ENCODE measurements around the gene MARCHF2. TPM values are rescaled to one million over a fixed set of nuclear protein-coding genes. Genes with fewer than 3 reads are reported as not detected.
"Not testable (repeated sequence)": the region's sequence is repeated elsewhere in the genome, so short reads cannot be mapped to it uniquely, and the experiment has no call there.

The MARCHF2 gene
- total RNA-seq, 1 experiment from 2014 or later, result 58.7 TPM

GRCh38 chr19:8430650-8431049 lies 17.5 kb downstream of the MARCHF2 start:
- intact Hi-C loops (cut with micrococcal nuclease), result no loop called here
- Histone ChIP-seq H4K20me1 (ENCODE audit: low read length) (no peaks in the 10 kb centered on the region), H3K79me2 (ENCODE audit: low read length) (no peaks in the 10 kb centered on the region), H3K4me2 (ENCODE audit: low read length) (no peak overlapping the region), H3K27ac (ENCODE audit: low read length) (no peak overlapping the region), H3F3A (ENCODE audit: low read length, unreplicated experiment) (no peaks in the 10 kb centered on the region), H3K9me2 (replicated peaks; ENCODE audit: low read length) (no peaks in the 10 kb centered on the region), H3K4me3 (ENCODE audit: low read length) (no peak overlapping the region), H3K27me3 (ENCODE audit: low read length) (no peaks in the 10 kb centered on the region), H3K9me3 (ENCODE audit: low read length) (no peaks in the 10 kb centered on the region), H3K4me1 (ENCODE audit: insufficient read depth, low read length) (no peaks in the 10 kb centered on the region), H2AFZ (ENCODE audit: low read length) (no peak overlapping the region), H3K9ac (ENCODE audit: low read length) (no peak overlapping the region), H3K36me3 (ENCODE audit: low read depth, low read length) (no peaks in the 10 kb centered on the region; the same call in 1 of the 2 replicates)
- no TSS peak for BruUV-seq (replicated peaks)
- no peak for DNase-seq
- ChIA-PET POLR2A (ENCODE audit: unreplicated experiment) (no interaction called here), CTCF (no interaction called here)
- TF ChIP-seq CTCF (conservative IDR thresholded peaks at IDR 0.05; ENCODE audit: low read depth, low read length) (no peak), EZH2phosphoT487 (IDR thresholded peaks at IDR 0.05; ENCODE audit: borderline replicate concordance, low read length) (no peak), EZH2 (IDR thresholded peaks at IDR 0.05; ENCODE audit: low read length, unreplicated experiment) (no peak)
- ATAC-seq, result no peak

- H3K9ac ChIP-seq (ENCODE audit: low read length), result no peak overlapping the region
- no peak overlapping the region for H3K4me3 ChIP-seq (ENCODE audit: low read length)
- POLR2A ChIA-PET (ENCODE audit: unreplicated experiment), result no interaction called here
- H3K27me3 ChIP-seq (ENCODE audit: low read length), result no peaks in the 10 kb centered on the region
- H3K79me2 ChIP-seq (ENCODE audit: low read length), result no peaks in the 10 kb centered on the region
- intact Hi-C loops (cut with micrococcal nuclease), result no loop called here
- no peaks in the 10 kb centered on the region for H3K9me3 ChIP-seq (ENCODE audit: low read length)
- H2AFZ ChIP-seq (ENCODE audit: low read length), result no peak overlapping the region
- no peak for ATAC-seq
- no peak overlapping the region for H3K27ac ChIP-seq (ENCODE audit: low read length)
- H3K4me2 ChIP-seq (ENCODE audit: low read length), result no peak overlapping the region
- no TSS peak for BruUV-seq (replicated peaks)
- DNase-seq, result no peak
- H3K9me2 ChIP-seq (replicated peaks; ENCODE audit: low read length), result no peaks in the 10 kb centered on the region
- no peaks in the 10 kb centered on the region for H3F3A ChIP-seq (ENCODE audit: low read length, unreplicated experiment)
- CTCF ChIA-PET, result interaction anchor here (0.8 kb wide), 1 partner anchor 14 kb away, joined by 3 read pairs; no protein-coding TSS in a partner anchor
- no peaks in the 10 kb centered on the region for H3K4me1 ChIP-seq (ENCODE audit: insufficient read depth, low read length)
- no peaks in the 10 kb centered on the region for H4K20me1 ChIP-seq (ENCODE audit: low read length)
- TF ChIP-seq EZH2 (IDR thresholded peaks at IDR 0.05; ENCODE audit: low read length, unreplicated experiment) (no peak), EZH2phosphoT487 (IDR thresholded peaks at IDR 0.05; ENCODE audit: borderline replicate concordance, low read length) (no peak), CTCF (conservative IDR thresholded peaks at IDR 0.05; ENCODE audit: low read depth, low read length) (no peak)
- H3K36me3 ChIP-seq (ENCODE audit: low read depth, low read length), result no peaks in the 10 kb centered on the region
Observed at GRCh38 chr19:8438236-8438635, 25.1 kb downstream of the MARCHF2 start.

DNA sequence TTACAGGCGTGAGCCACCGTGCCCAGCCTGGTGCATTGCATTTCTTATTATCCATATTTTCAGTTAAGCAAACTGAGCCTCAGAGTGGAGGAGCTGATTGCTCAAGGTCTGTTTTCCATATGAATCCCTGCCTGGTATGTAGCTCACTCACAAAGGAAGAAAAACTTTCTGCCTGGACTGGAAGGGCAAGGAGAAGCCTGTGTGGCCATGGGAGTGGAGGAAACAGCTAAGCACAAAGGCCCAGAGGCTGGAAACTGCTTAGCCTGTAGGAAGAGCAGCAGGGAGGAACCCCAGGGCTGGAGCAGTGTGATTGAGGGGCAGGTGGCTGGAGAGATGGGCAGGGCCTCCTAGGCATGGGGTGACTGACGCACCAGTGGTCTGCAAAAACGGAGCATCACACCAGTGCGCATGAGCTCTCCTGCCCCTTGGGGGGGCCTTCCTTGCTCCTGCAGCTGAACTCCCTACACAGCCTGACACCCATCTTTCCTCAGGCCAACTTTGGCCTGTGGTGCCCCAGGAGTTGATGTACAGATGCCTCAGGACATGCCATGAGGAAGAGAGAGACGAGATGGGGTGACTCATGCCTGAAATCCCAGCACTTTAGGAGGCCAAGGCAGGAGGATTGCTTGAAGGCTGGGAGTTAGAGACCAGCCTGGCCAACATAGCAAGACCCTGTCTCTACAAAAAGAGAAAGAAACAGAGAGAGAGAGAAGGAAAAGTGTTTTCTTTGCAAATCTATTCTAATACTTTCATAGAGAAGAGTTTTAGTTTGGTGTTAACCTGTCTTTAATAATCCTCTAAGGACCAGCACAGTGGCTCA lies 28.8 kb downstream of the MARCHF2 start:
- ChIA-PET CTCF (no interaction called here), POLR2A (ENCODE audit: unreplicated experiment) (interaction anchor here (0.6 kb wide), 1 partner anchor 29 kb away, joined by 6 read pairs; no protein-coding TSS in a partner anchor)
- Histone ChIP-seq H3K4me3 (ENCODE audit: low read length) (no peak overlapping the region), H4K20me1 (ENCODE audit: low read length) (peaks cover 17% of the 10 kb centered on the region), H3K36me3 (ENCODE audit: low read depth, low read length) (peaks cover 10% of the 10 kb centered on the region), H2AFZ (ENCODE audit: low read length) (no peak overlapping the region), H3K27ac (ENCODE audit: low read length) (no peak overlapping the region), H3K4me2 (ENCODE audit: low read length) (no peak overlapping the region), H3K4me1 (ENCODE audit: insufficient read depth, low read length) (peaks cover 11% of the 10 kb centered on the region), H3K79me2 (ENCODE audit: low read length) (peaks cover 22% of the 10 kb centered on the region), H3F3A (ENCODE audit: low read length, unreplicated experiment) (no peaks in the 10 kb centered on the region), H3K9me3 (ENCODE audit: low read length) (no peaks in the 10 kb centered on the region), H3K27me3 (ENCODE audit: low read length) (no peaks in the 10 kb centered on the region), H3K9ac (ENCODE audit: low read length) (no peak overlapping the region), H3K9me2 (replicated peaks; ENCODE audit: low read length) (no peaks in the 10 kb centered on the region)
- DNase-seq, result no peak
- TF ChIP-seq EZH2 (IDR thresholded peaks at IDR 0.05; ENCODE audit: low read length, unreplicated experiment) (no peak), EZH2phosphoT487 (IDR thresholded peaks at IDR 0.05; ENCODE audit: borderline replicate concordance, low read length) (no peak), CTCF (conservative IDR thresholded peaks at IDR 0.05; ENCODE audit: low read depth, low read length) (no peak)
- no peak for ATAC-seq
- intact Hi-C loops (cut with micrococcal nuclease), result no loop called here
- BruUV-seq (replicated peaks), result no TSS peak

- H3K79me2 ChIP-seq (ENCODE audit: low read length), result peaks cover 45% of the 10 kb centered on the region
- intact Hi-C loops (cut with micrococcal nuclease); ATAC-seq; H3K27me3 ChIP-seq (ENCODE audit: low read length); DNase-seq; H3K9me3 ChIP-seq (ENCODE audit: low read length); H3K9me2 ChIP-seq (replicated peaks; ENCODE audit: low read length); H3F3A ChIP-seq (ENCODE audit: low read length, unreplicated experiment): not testable (repeated sequence)
- BruUV-seq (replicated peaks), result TSS peak; percentile 91
- H3K9ac ChIP-seq (ENCODE audit: low read length), result peak overlapping the region; percentile 99
- peak overlapping the region; percentile 81 for H3K4me2 ChIP-seq (ENCODE audit: low read length)
- H2AFZ ChIP-seq (ENCODE audit: low read length), result peak overlapping the region; percentile 80
- ChIA-PET CTCF (interaction anchor here (0.5 to 1.2 kb wide), 3 partner anchors 20 to 38 kb away, joined by 3 to 6 read pairs (median 3); partner anchors contain the start of gene MARCHF2), POLR2A (ENCODE audit: unreplicated experiment) (interaction anchor here (0.6 to 1.0 kb wide), 5 partner anchors 10 to 1552 kb away, joined by 3 to 10 read pairs (median 4); partner anchors contain the start of genes MARCHF2 and ZNF414)
- H3K27ac ChIP-seq (ENCODE audit: low read length), result peak overlapping the region; percentile 17
- peaks cover 34% of the 10 kb centered on the region for H4K20me1 ChIP-seq (ENCODE audit: low read length)
- H3K4me3 ChIP-seq (ENCODE audit: low read length), result peak overlapping the region; percentile 88
- H3K36me3 ChIP-seq (ENCODE audit: low read depth, low read length), result peaks cover 21% of the 10 kb centered on the region
- peaks cover 27% of the 10 kb centered on the region for H3K4me1 ChIP-seq (ENCODE audit: insufficient read depth, low read length)
Observed at GRCh38 chr19:8444140-8444676, 31.1 kb downstream of the MARCHF2 start.

All from PC-3 (cell line).